Measurements from ENCODE around the gene TOM1L2.

The TOM1L2 gene

DNA sequence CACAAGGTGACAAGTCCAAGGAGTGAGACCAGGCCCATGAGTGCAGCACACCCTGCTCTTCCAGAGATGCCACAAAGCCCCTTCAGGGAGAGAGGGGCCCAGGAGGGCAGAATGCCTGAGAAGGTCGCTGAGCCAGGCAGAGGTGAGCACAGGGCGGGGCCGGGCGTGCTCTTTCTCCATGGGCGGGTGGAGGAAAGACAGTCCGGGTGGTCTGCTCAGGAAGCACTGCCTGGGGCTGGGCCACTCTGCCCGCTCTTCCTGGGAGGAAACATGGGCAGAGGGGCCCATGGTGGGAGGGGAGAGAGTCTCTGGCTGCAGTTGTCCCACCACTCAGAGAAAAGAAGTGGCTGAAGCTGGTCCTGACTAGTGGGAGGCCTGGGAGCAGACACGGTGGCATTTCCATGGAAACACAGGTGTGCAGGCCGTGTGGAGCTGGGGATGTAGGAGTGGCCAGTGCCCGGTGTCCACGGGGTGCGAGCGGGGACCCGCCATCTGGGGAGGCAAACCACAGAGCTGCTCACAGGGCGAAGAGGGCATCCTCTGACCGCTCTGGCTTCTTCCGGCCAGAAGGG lies 125.0 kb downstream of the TOM1L2 start:
- TF ChIP-seq POLR2A (IDR thresholded peaks at IDR 0.05; ENCODE audit: low read depth, low read length) = no peak
- TF ChIP-seq POU2F2 (IDR thresholded peaks at IDR 0.05; ENCODE audit: low read depth, low read length) = no peak
- no peak for TF ChIP-seq PAX5 (IDR thresholded peaks at IDR 0.05; ENCODE audit: insufficient read depth, low read length, severe bottlenecking)
- TF ChIP-seq SPI1 (IDR thresholded peaks at IDR 0.05; ENCODE audit: low read depth, low read length) = no peak
- TF ChIP-seq TAF1 (IDR thresholded peaks at IDR 0.05; ENCODE audit: low read depth, low read length) = no peak
- no peak for TF ChIP-seq POLR2AphosphoS5 (IDR thresholded peaks at IDR 0.05; ENCODE audit: low read depth, low read length)
- FAIRE-seq = no peak
- DNase-seq (ENCODE audit: insufficient read length, low spot score) = no peak

- DNase-seq (ENCODE audit: insufficient read length, low spot score) = no peak
- FAIRE-seq = no peak
- TF ChIP-seq TAF1 (IDR thresholded peaks at IDR 0.05; ENCODE audit: low read depth, low read length) (no peak), POLR2A (IDR thresholded peaks at IDR 0.05; ENCODE audit: low read depth, low read length) (no peak), POU2F2 (IDR thresholded peaks at IDR 0.05; ENCODE audit: low read depth, low read length) (no peak), POLR2AphosphoS5 (IDR thresholded peaks at IDR 0.05; ENCODE audit: low read depth, low read length) (no peak), PAX5 (IDR thresholded peaks at IDR 0.05; ENCODE audit: insufficient read depth, low read length, severe bottlenecking) (no peak), SPI1 (IDR thresholded peaks at IDR 0.05; ENCODE audit: low read depth, low read length) (no peak)
Measured at GRCh38 chr17:17846645-17847044, 125.6 kb downstream of the TOM1L2 start.

- DNase-seq (ENCODE audit: insufficient read length, low spot score) (no peak), FAIRE-seq (no peak)
- TF ChIP-seq PAX5 (IDR thresholded peaks at IDR 0.05; ENCODE audit: insufficient read depth, low read length, severe bottlenecking) = no peak
- TF ChIP-seq TAF1 (IDR thresholded peaks at IDR 0.05; ENCODE audit: low read depth, low read length) = no peak
- TF ChIP-seq POLR2A (IDR thresholded peaks at IDR 0.05; ENCODE audit: low read depth, low read length) = no peak
- no peak for TF ChIP-seq SPI1 (IDR thresholded peaks at IDR 0.05; ENCODE audit: low read depth, low read length)
Measured at GRCh38 chr17:17846003-17846402, 126.2 kb downstream of the TOM1L2 start.

GRCh38 chr17:17845046-17845775 lies 127.0 kb downstream of the TOM1L2 start:
- TF ChIP-seq SPI1 (IDR thresholded peaks at IDR 0.05; ENCODE audit: low read depth, low read length) (no peak), POLR2A (IDR thresholded peaks at IDR 0.05; ENCODE audit: low read depth, low read length) (no peak), POU2F2 (IDR thresholded peaks at IDR 0.05; ENCODE audit: low read depth, low read length) (no peak), TAF1 (IDR thresholded peaks at IDR 0.05; ENCODE audit: low read depth, low read length) (no peak), PAX5 (IDR thresholded peaks at IDR 0.05; ENCODE audit: insufficient read depth, low read length, severe bottlenecking) (no peak), POLR2AphosphoS5 (IDR thresholded peaks at IDR 0.05; ENCODE audit: low read depth, low read length) (no peak)
- FAIRE-seq = no peak
- DNase-seq (ENCODE audit: insufficient read length, low spot score) = no peak

DNA sequence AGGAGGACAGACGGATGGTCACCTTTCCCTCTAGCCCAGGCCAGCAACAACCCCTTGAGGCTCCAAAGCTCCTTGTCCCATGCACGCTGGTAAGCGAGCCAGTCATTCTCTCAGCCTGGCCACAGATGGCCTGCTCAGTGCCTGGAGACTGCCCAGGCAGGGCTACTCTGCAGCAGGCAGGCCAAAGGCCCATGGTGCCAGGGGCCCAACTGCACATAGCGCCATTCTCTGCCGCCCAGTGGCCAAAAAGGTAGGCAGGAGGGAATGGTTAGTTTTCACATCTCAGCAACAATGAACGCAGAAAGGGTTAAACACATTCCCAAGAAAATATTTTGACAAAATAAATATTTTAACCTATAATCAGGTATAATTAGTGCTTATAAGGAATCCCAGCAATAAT lies 127.7 kb downstream of the TOM1L2 start:
- DNase-seq (ENCODE audit: insufficient read length, low spot score) (no peak), FAIRE-seq (no peak)
- TF ChIP-seq POU2F2 (IDR thresholded peaks at IDR 0.05; ENCODE audit: low read depth, low read length) = no peak
- no peak for TF ChIP-seq POLR2A (IDR thresholded peaks at IDR 0.05; ENCODE audit: low read depth, low read length)
- TF ChIP-seq SPI1 (IDR thresholded peaks at IDR 0.05; ENCODE audit: low read depth, low read length) = no peak
- no peak for TF ChIP-seq POLR2AphosphoS5 (IDR thresholded peaks at IDR 0.05; ENCODE audit: low read depth, low read length)
- no peak for TF ChIP-seq PAX5 (IDR thresholded peaks at IDR 0.05; ENCODE audit: insufficient read depth, low read length, severe bottlenecking)
- no peak for TF ChIP-seq TAF1 (IDR thresholded peaks at IDR 0.05; ENCODE audit: low read depth, low read length)

GRCh38 chr17:17844079-17844478 lies 128.1 kb downstream of the TOM1L2 start:
- no peak for FAIRE-seq
- no peak for DNase-seq (ENCODE audit: insufficient read length, low spot score)
- no peak for TF ChIP-seq TAF1 (IDR thresholded peaks at IDR 0.05; ENCODE audit: low read depth, low read length)
- TF ChIP-seq SPI1 (IDR thresholded peaks at IDR 0.05; ENCODE audit: low read depth, low read length) = no peak
- TF ChIP-seq PAX5 (IDR thresholded peaks at IDR 0.05; ENCODE audit: insufficient read depth, low read length, severe bottlenecking) = no peak
- TF ChIP-seq POU2F2 (IDR thresholded peaks at IDR 0.05; ENCODE audit: low read depth, low read length) = no peak
- TF ChIP-seq POLR2AphosphoS5 (IDR thresholded peaks at IDR 0.05; ENCODE audit: low read depth, low read length) = no peak
- TF ChIP-seq POLR2A (IDR thresholded peaks at IDR 0.05; ENCODE audit: low read depth, low read length) = no peak

GRCh38 chr17:17843096-17843495 lies 129.1 kb downstream of the TOM1L2 start:
- no peak for TF ChIP-seq TAF1 (IDR thresholded peaks at IDR 0.05; ENCODE audit: low read depth, low read length)
- no peak for TF ChIP-seq PAX5 (IDR thresholded peaks at IDR 0.05; ENCODE audit: insufficient read depth, low read length, severe bottlenecking)
- no peak for TF ChIP-seq POU2F2 (IDR thresholded peaks at IDR 0.05; ENCODE audit: low read depth, low read length)
- TF ChIP-seq POLR2AphosphoS5 (IDR thresholded peaks at IDR 0.05; ENCODE audit: low read depth, low read length) = no peak
- TF ChIP-seq SPI1 (IDR thresholded peaks at IDR 0.05; ENCODE audit: low read depth, low read length) = no peak
- no peak for TF ChIP-seq POLR2A (IDR thresholded peaks at IDR 0.05; ENCODE audit: low read depth, low read length)
- DNase-seq (ENCODE audit: insufficient read length, low spot score) (no peak), FAIRE-seq (no peak)

DNA sequence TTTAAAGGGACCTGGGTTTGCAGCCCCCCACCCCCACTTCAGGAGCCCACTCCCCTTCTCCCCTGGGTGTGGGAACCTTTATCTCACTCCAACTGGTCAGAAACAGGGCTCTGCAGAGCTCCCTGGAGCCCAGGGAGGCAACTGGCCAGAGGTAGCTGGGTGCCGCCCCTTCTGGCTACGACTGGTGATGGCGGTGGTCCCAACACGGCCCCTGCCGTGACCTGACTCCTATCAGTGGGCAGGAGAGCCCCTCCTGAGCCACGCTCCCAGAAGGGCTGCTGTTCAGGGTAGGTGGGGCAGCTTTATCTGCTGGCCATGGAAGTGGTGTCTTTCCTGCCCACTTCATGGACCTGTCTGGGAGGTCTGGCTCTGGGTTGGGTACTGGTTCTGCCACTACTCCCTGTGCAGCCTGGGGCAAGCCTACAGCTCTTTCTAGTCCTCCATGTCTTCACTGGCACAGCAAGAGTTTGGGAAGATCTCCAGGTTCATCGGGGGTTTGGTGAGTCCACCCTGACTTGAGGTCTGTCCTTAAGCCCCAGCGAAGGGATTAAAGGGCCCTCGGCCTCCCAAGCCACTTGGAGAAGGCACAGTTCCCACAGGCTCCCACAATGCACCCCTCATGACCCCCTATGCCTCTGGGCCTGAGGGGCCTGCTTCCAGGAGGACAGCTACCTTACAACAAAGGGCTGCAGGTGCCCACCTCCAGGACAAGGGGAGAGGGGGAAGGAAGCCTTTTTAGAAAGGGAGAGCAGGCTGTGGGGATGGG lies 129.9 kb downstream of the TOM1L2 start:
- TF ChIP-seq POLR2AphosphoS5 (IDR thresholded peaks at IDR 0.05; ENCODE audit: low read depth, low read length) = no peak
- no peak for TF ChIP-seq POLR2A (IDR thresholded peaks at IDR 0.05; ENCODE audit: low read depth, low read length)
- no peak for TF ChIP-seq TAF1 (IDR thresholded peaks at IDR 0.05; ENCODE audit: low read depth, low read length)
- TF ChIP-seq PAX5 (IDR thresholded peaks at IDR 0.05; ENCODE audit: insufficient read depth, low read length, severe bottlenecking) = no peak
- no peak for TF ChIP-seq POU2F2 (IDR thresholded peaks at IDR 0.05; ENCODE audit: low read depth, low read length)
- no peak for TF ChIP-seq SPI1 (IDR thresholded peaks at IDR 0.05; ENCODE audit: low read depth, low read length)
- DNase-seq (ENCODE audit: insufficient read length, low spot score) = no peak
- no peak for FAIRE-seq

GRCh38 chr17:17841601-17842025 lies 130.6 kb downstream of the TOM1L2 start:
- DNase-seq (ENCODE audit: insufficient read length, low spot score) = no peak
- TF ChIP-seq PAX5 (IDR thresholded peaks at IDR 0.05; ENCODE audit: insufficient read depth, low read length, severe bottlenecking) (no peak), POU2F2 (IDR thresholded peaks at IDR 0.05; ENCODE audit: low read depth, low read length) (no peak), POLR2AphosphoS5 (IDR thresholded peaks at IDR 0.05; ENCODE audit: low read depth, low read length) (no peak), SPI1 (IDR thresholded peaks at IDR 0.05; ENCODE audit: low read depth, low read length) (no peak), POLR2A (IDR thresholded peaks at IDR 0.05; ENCODE audit: low read depth, low read length) (no peak), TAF1 (IDR thresholded peaks at IDR 0.05; ENCODE audit: low read depth, low read length) (no peak)
- no peak for FAIRE-seq

Measured in GM12891 (cell line).